Breast epithelium (tissue), 3 donors: ENCODE data around the gene OPCML.

Experiments used
- POLR2A ChIP-seq: fragments of 450-650 bp; IDR thresholded peaks from one replicate; pipeline ENCODE4 v1.6.1; 2016; ENCODE audit warnings: antibody characterized with exemption, mild to moderate bottlenecking, moderate library complexity
- POLR2AphosphoS5 ChIP-seq, 3 donors: sonication (generic); formaldehyde crosslinking; IDR thresholded peaks; one replicate each; pipeline ENCODE4 v1.6.1; 2017; ENCODE audit warnings: antibody characterized with exemption in 3 of 3
- TF ChIP-seq, protein P1 (sequence below), 3 donors: fragments of 450-650 bp; IDR thresholded peaks; one replicate each; pipeline ENCODE4 v1.5.1; 2016 to 2017; ENCODE audit warnings: antibody characterized with exemption in 3 of 3, mild to moderate bottlenecking in 3 of 3, moderate library complexity in 3 of 3

DNA sequence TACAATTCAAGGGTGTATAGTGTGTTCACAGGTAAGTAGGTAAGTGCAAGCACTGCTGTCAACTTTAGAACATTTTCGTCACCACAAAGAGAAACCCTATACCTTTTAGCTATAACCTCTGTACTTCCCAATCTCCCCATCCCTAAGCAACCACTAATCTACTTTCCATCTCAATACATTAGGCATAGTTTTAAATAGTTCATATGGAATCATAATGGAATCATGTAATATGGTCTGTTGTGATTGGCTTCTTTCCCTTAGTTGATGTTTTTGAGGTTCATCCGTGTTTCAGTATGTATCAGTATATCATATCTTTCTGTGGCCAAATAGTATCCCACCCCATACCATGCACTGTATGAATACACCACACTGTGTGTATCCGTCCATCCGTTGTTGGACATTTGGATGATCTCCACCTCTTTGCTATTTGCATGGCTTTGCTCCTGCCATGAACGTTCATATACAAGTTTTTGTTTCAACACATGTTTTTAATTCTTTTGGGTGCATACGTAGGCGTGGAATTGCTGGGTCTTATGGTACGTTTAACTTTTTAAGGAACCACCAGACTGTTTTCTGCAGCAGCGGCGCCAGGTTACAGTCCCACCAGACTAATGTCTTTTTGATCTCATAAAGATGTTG lies 27.7 kb upstream of the OPCML start:
- TF ChIP-seq, protein P1, sequence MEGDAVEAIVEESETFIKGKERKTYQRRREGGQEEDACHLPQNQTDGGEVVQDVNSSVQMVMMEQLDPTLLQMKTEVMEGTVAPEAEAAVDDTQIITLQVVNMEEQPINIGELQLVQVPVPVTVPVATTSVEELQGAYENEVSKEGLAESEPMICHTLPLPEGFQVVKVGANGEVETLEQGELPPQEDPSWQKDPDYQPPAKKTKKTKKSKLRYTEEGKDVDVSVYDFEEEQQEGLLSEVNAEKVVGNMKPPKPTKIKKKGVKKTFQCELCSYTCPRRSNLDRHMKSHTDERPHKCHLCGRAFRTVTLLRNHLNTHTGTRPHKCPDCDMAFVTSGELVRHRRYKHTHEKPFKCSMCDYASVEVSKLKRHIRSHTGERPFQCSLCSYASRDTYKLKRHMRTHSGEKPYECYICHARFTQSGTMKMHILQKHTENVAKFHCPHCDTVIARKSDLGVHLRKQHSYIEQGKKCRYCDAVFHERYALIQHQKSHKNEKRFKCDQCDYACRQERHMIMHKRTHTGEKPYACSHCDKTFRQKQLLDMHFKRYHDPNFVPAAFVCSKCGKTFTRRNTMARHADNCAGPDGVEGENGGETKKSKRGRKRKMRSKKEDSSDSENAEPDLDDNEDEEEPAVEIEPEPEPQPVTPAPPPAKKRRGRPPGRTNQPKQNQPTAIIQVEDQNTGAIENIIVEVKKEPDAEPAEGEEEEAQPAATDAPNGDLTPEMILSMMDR (IDR thresholded peaks at IDR 0.05), result no peak
- no peak for TF ChIP-seq POLR2A
- no peak for TF ChIP-seq POLR2AphosphoS5 (IDR thresholded peaks at IDR 0.05)
